Skeletal muscle satellite cell (primary cell): ENCODE results near the gene NMNAT3.

ENCODE experiments used
- H3K27me3 ChIP-seq: 2 replicates; pipeline ENCODE4 v1.7.0; 2013; ENCODE audit warnings: low read length; ENCODE audit not compliant: control insufficient read depth, insufficient read depth
- H3K36me3 ChIP-seq: 2 replicates; pipeline ENCODE4 v1.7.0; 2013; ENCODE audit warnings: mild to moderate bottlenecking, control low read depth, low read length; ENCODE audit not compliant: insufficient read depth
- H3K4me1 ChIP-seq: 2 replicates; pipeline ENCODE4 v1.7.0; 2013; ENCODE audit warnings: low read length; ENCODE audit not compliant: control insufficient read depth, insufficient read depth
- H3K4me2 ChIP-seq: 2 replicates; pipeline ENCODE4 v1.7.0; 2013; ENCODE audit warnings: mild to moderate bottlenecking, low read length
- H3K4me3 ChIP-seq: 2 replicates; pipeline ENCODE4 v1.7.0; 2013; ENCODE audit warnings: low read length
- H3K9ac ChIP-seq: 2 replicates; pipeline ENCODE4 v1.7.0; 2013; ENCODE audit warnings: mild to moderate bottlenecking, low read depth, low read length, moderate library complexity
- H3K9me3 ChIP-seq: replicated peaks from 2 replicates; pipeline ENCODE4 v1.7.0; 2013; ENCODE audit warnings: mild to moderate bottlenecking, control low read depth, low read length

The NMNAT3 gene

DNA sequence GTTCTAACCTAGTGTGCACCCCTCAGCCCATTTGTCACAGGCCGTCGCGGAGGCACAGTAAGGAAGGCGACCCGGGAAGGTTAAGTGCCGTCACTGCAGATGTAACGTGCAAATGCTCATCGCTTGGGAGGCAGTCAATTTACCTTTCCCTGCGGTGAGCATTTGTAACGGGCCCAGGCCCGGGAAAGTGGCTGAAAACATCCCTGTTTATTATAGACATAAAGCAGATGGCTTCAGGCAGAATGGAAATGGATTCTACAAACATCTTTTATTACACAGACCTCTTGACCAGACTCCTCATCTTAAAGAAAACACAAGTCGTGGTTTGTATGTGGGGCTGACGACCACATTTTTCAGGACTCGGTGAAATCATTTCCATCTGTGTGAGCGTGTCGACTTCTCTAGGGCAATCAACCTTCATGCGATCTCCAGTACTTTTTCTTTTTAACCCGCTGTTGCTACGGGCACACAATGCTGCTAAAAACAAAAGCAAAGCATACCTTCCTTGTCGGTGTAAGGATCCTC is 43.6 kb downstream of the NMNAT3 start:
- H3K36me3 ChIP-seq: no peaks in the 10 kb centered on the region
- H3K9ac ChIP-seq: no peak overlapping the region
- H3K27me3 ChIP-seq: no peaks in the 10 kb centered on the region
- no peak overlapping the region for H3K4me2 ChIP-seq
- H3K4me1 ChIP-seq: no peaks in the 10 kb centered on the region
- no peaks in the 10 kb centered on the region for H3K9me3 ChIP-seq
- no peak overlapping the region for H3K4me3 ChIP-seq

DNA sequence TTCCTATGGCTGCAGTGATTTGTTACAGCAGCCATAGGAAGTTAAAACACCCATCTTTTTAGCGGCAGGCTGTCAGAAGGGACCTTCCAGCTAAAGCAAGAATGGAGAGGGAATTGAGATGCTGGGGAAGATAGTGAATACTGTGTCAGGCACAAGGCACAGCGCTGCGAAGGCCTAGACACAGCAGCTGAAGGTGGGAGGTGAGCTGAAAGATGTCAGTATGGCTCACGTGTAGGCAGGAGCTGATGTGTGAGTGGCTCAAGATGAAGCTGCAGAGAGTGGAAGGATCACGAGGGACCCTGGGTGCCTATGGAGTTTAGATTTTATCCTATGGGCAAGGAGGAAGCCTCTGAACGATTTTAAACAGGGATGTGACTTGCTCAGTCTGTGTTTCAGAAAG is 44.3 kb downstream of the NMNAT3 start:
- Histone ChIP-seq H3K27me3 (no peaks in the 10 kb centered on the region), H3K4me3 (no peak overlapping the region), H3K36me3 (no peaks in the 10 kb centered on the region), H3K9me3 (no peaks in the 10 kb centered on the region), H3K4me1 (no peaks in the 10 kb centered on the region), H3K4me2 (no peak overlapping the region), H3K9ac (no peak overlapping the region)

GRCh38 chr3:139630542-139630941 is 47.2 kb downstream of the NMNAT3 start:
- H3K4me3 ChIP-seq: no peak overlapping the region
- no peaks in the 10 kb centered on the region for H3K36me3 ChIP-seq
- no peaks in the 10 kb centered on the region for H3K9me3 ChIP-seq
- no peak overlapping the region for H3K4me2 ChIP-seq
- no peak overlapping the region for H3K9ac ChIP-seq
- no peaks in the 10 kb centered on the region for H3K27me3 ChIP-seq
- no peaks in the 10 kb centered on the region for H3K4me1 ChIP-seq

- Histone ChIP-seq H3K4me2 (no peak overlapping the region), H3K9me3 (no peaks in the 10 kb centered on the region), H3K9ac (no peak overlapping the region), H3K4me3 (no peak overlapping the region), H3K36me3 (no peaks in the 10 kb centered on the region), H3K27me3 (no peaks in the 10 kb centered on the region), H3K4me1 (no peaks in the 10 kb centered on the region)
Observed at GRCh38 chr3:139629033-139629432, 48.7 kb downstream of the NMNAT3 start.

DNA sequence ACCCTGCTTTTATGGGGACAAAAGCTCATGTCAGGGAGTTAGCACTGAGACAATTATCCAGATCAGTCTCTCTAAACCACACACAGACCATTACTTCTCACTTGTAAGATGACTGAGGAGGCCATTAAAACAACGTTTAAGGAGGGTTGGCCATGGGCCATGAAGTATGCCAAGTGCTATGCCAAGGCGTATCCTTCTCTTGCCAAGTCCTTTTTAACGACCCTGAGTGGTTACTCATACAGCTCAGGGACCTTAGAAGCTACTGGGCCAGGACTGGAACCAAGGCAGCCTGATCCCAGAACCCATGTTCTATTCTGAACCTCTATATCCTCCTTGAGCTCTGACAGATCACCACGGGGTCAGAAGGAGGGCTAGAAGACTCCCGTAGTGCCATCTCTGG is 50.0 kb downstream of the NMNAT3 start:
- Histone ChIP-seq H3K9me3 (no peaks in the 10 kb centered on the region), H3K4me2 (no peak overlapping the region), H3K27me3 (no peaks in the 10 kb centered on the region), H3K9ac (no peak overlapping the region), H3K4me3 (no peak overlapping the region), H3K36me3 (no peaks in the 10 kb centered on the region), H3K4me1 (no peaks in the 10 kb centered on the region)

DNA sequence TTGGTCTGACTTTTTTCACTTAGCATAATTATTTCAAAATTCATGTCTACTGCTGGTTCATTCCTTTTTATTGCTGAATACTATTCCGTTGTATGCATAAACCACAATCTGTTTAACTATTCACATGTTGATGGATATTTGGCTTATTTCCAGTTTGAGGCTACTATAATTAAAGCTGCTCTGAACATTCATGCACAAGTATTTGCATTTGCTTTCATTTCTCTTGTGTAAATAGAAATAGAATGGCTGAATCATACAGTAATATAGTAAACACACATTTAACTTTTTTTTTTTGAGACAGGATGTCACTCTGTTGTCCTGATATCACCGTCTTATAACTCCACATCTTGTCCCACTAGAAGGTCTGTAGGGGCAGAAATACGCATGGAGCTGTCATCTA is 57.3 kb downstream of the NMNAT3 start:
- H3K9me3 ChIP-seq: no peaks in the 10 kb centered on the region
- H3K4me3 ChIP-seq: no peak overlapping the region
- no peaks in the 10 kb centered on the region for H3K4me1 ChIP-seq
- no peak overlapping the region for H3K4me2 ChIP-seq
- no peak overlapping the region for H3K9ac ChIP-seq
- H3K36me3 ChIP-seq: no peaks in the 10 kb centered on the region
- H3K27me3 ChIP-seq: no peaks in the 10 kb centered on the region

DNA sequence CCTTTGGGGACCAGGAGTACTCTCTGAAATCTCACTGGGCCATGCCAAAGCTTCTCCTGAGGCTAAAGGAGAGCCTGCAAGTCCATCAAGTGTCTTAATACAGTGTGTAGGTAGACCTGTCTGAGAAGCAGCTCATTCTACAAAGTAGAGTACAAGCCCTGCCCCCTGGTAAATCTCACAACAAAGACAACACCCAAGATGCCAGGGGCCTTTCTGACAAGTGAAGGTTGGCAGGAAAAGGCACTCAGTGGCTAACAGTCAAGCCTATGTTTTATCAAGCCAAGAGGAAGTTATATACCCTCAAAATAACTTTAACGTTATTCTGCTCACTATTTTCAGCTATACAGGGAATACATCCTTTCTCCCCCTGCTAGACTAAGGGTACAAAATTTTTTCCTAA is 58.3 kb downstream of the NMNAT3 start:
- H3K9ac ChIP-seq: no peak overlapping the region
- no peak overlapping the region for H3K4me3 ChIP-seq
- H3K27me3 ChIP-seq: no peaks in the 10 kb centered on the region
- H3K9me3 ChIP-seq: no peaks in the 10 kb centered on the region
- no peak overlapping the region for H3K4me2 ChIP-seq
- no peaks in the 10 kb centered on the region for H3K36me3 ChIP-seq
- H3K4me1 ChIP-seq: no peaks in the 10 kb centered on the region

- H3K36me3 ChIP-seq: no peaks in the 10 kb centered on the region
- H3K9me3 ChIP-seq: no peaks in the 10 kb centered on the region
- H3K4me1 ChIP-seq: no peaks in the 10 kb centered on the region
- no peak overlapping the region for H3K9ac ChIP-seq
- H3K27me3 ChIP-seq: no peaks in the 10 kb centered on the region
- H3K4me2 ChIP-seq: no peak overlapping the region
- H3K4me3 ChIP-seq: no peak overlapping the region
Observed at GRCh38 chr3:139617672-139618268, 60.0 kb downstream of the NMNAT3 start.

DNA sequence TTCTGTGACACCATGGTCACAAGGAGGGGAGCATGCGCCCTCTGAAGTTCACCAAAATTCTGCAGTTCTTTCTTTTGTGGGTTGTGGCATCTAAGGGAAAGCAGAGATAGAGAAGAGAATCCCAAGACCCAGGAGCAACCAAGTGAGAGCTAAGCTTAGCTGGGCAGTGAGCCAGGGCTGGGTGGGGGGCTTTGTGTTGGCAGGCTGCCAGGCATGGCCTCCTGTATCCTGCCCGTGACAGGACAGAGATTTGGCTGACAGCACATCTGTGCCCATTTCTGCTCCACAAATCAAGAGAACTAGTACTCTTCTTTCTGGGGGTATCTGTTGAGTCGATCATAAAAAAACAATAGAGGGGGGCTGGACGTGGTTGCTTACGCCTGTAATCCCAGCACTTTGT is 66.2 kb downstream of the NMNAT3 start:
- H3K9ac ChIP-seq: no peak overlapping the region

GRCh38 chr3:139610886-139611285 is 66.9 kb downstream of the NMNAT3 start:
- H3K4me3 ChIP-seq: no peak overlapping the region
- no peaks in the 10 kb centered on the region for H3K36me3 ChIP-seq
- no peak overlapping the region for H3K4me2 ChIP-seq
- no peaks in the 10 kb centered on the region for H3K27me3 ChIP-seq
- H3K4me1 ChIP-seq: no peaks in the 10 kb centered on the region
- H3K9me3 ChIP-seq: no peaks in the 10 kb centered on the region
- no peak overlapping the region for H3K9ac ChIP-seq

More for the DNA sequence above, 66.2 kb downstream of the NMNAT3 start:
- Histone ChIP-seq H3K4me1 (no peaks in the 10 kb centered on the region), H3K4me2 (no peak overlapping the region), H3K36me3 (no peaks in the 10 kb centered on the region), H3K9me3 (no peaks in the 10 kb centered on the region), H3K4me3 (no peak overlapping the region), H3K27me3 (no peaks in the 10 kb centered on the region)

GRCh38 chr3:139608924-139609323 is 68.8 kb downstream of the NMNAT3 start:
- H3K9ac ChIP-seq: no peak overlapping the region
- H3K36me3 ChIP-seq: no peaks in the 10 kb centered on the region
- H3K4me1 ChIP-seq: no peaks in the 10 kb centered on the region
- no peak overlapping the region for H3K4me2 ChIP-seq
- H3K9me3 ChIP-seq: no peaks in the 10 kb centered on the region
- no peaks in the 10 kb centered on the region for H3K27me3 ChIP-seq
- H3K4me3 ChIP-seq: no peak overlapping the region

GRCh38 chr3:139608108-139608380 is 69.7 kb downstream of the NMNAT3 start:
- no peak overlapping the region for H3K4me3 ChIP-seq
- no peak overlapping the region for H3K4me2 ChIP-seq

More at GRCh38 chr3:139608108-139608380, 69.7 kb downstream of the NMNAT3 start:
- H3K36me3 ChIP-seq: no peaks in the 10 kb centered on the region
- H3K9ac ChIP-seq: no peak overlapping the region
- H3K4me1 ChIP-seq: no peaks in the 10 kb centered on the region
- H3K9me3 ChIP-seq: no peaks in the 10 kb centered on the region
- H3K27me3 ChIP-seq: no peaks in the 10 kb centered on the region
